Hepatocyte (in vitro differentiated cells): ENCODE results near the gene ISCU. TPM values are rescaled to one million over a fixed set of nuclear protein-coding genes. Genes with fewer than 3 reads are reported as not detected.

ENCODE experiments used
- DNase-seq: peaks from one replicate; pipeline ENCODE4 v3.0.0-alpha.2; 2016; ENCODE audit warnings: low spot score
- H2AFZ ChIP-seq: fragments of 200-600 bp; sonication (generic); 2 replicates; pipeline ENCODE4 v1.6.0; 2016; ENCODE audit warnings: antibody characterized with exemption, mild to moderate bottlenecking
- H3K27ac ChIP-seq: fragments of 200-600 bp; sonication (generic); 2 replicates; pipeline ENCODE4 v1.5.1; 2016; ENCODE audit warnings: mild to moderate bottlenecking
- H3K27me3 ChIP-seq: fragments of 200-600 bp; sonication (generic); 2 replicates; pipeline ENCODE4 v1.6.1; 2016
- H3K36me3 ChIP-seq: fragments of 200-600 bp; sonication (generic); replicated peaks from 2 replicates; pipeline ENCODE4 v1.5.1; 2016; ENCODE audit warnings: low read depth; ENCODE audit not compliant: insufficient read depth
- H3K4me1 ChIP-seq: fragments of 200-600 bp; sonication (generic); 2 replicates; pipeline ENCODE4 v1.5.1; 2016; ENCODE audit warnings: mild to moderate bottlenecking, moderate library complexity; ENCODE audit not compliant: insufficient read depth
- H3K4me2 ChIP-seq: fragments of 200-600 bp; sonication (generic); 2 replicates; pipeline ENCODE4 v1.6.0; 2016
- H3K4me3 ChIP-seq: fragments of 200-600 bp; sonication (generic); 2 replicates; pipeline ENCODE4 v1.5.1; 2016; ENCODE audit warnings: mild to moderate bottlenecking
- H3K79me2 ChIP-seq: fragments of 200-600 bp; sonication (generic); 2 replicates; pipeline ENCODE4 v1.6.0; 2017; ENCODE audit warnings: mild to moderate bottlenecking
- H3K9me2 ChIP-seq: fragments of 200-600 bp; sonication (generic); replicated peaks from 2 replicates; pipeline ENCODE4 v1.6.0; 2017; ENCODE audit warnings: mild to moderate bottlenecking; ENCODE audit not compliant: insufficient read depth
- H3K9me3 ChIP-seq: fragments of 200-600 bp; sonication (generic); 2 replicates; pipeline ENCODE4 v1.5.1; 2016; ENCODE audit warnings: low read depth, mild to moderate bottlenecking
- H4K20me1 ChIP-seq: fragments of 200-600 bp; sonication (generic); 2 replicates; pipeline ENCODE4 v1.6.0; 2016; ENCODE audit warnings: mild to moderate bottlenecking; ENCODE audit not compliant: insufficient read depth, poor library complexity, severe bottlenecking
- CTCF ChIP-seq: fragments of 200-600 bp; sonication (generic); IDR thresholded peaks from 2 replicates; pipeline ENCODE4 v1.5.1; 2016; ENCODE audit warnings: antibody characterized with exemption, mild to moderate bottlenecking; ENCODE audit not compliant: poor library complexity
- EZH2 ChIP-seq: fragments of 200-600 bp; sonication (generic); IDR thresholded peaks from 2 replicates; pipeline ENCODE4 v1.6.1; 2016; ENCODE audit warnings: antibody characterized with exemption, mild to moderate bottlenecking, borderline replicate concordance
- EZH2phosphoT487 ChIP-seq: fragments of 200-600 bp; sonication (generic); IDR thresholded peaks from one replicate; pipeline ENCODE4 v1.6.1; 2018; ENCODE audit warnings: antibody characterized with exemption, mild to moderate bottlenecking, low read depth, moderate library complexity; ENCODE audit not compliant: unreplicated experiment, severe bottlenecking
- WGBS: methylation state at CpG from one replicate; pipeline ENCODE4 v1.1.6; 2016; ENCODE audit warnings: low lambda C conversion rate; ENCODE audit errors: missing lambda C conversion rate; 5-methylcytosine and 5-hydroxymethylcytosine counted together
- polyA plus RNA-seq: library from polyadenylated mRNA; unstranded; fragments of >200 nt; fragmentation: Nextera tagmentation; extraction: Ambion mirVana; gene quantifications from 2 replicates; pipeline ENCODE4 v1.2.1, GENCODE V29; 2016
- total RNA-seq: library from RNA; depleted of rRNA; stranded (reverse); fragments of >200 nt; gene quantifications from 2 replicates; pipeline ENCODE4 v1.2.3, GENCODE V29; 2014

Gene ISCU
- total and polyA plus RNA-seq, 2 experiments from 2014 or later: 116 to 149 TPM

- peaks cover 8% of the 10 kb centered on the region for H3K4me1 ChIP-seq
- peak; percentile 73 for DNase-seq
- no peaks in the 10 kb centered on the region for H3K9me2 ChIP-seq
- peak within 1 kb of the TSS; percentile 90 for H3K27ac ChIP-seq
- no peak within 1 kb of the TSS for H2AFZ ChIP-seq
- H4K20me1 ChIP-seq: no peaks in the 10 kb centered on the region
- 37% methylated on average over 19 of the region's 27 CpGs for WGBS
- H3K4me2 ChIP-seq: peak within 1 kb of the TSS; percentile 82
- H3K27me3 ChIP-seq: no peaks in the 10 kb centered on the region
- H3K4me3 ChIP-seq: peak within 1 kb of the TSS; percentile 25
- H3K36me3 ChIP-seq: no peaks in the 10 kb centered on the region
- peaks cover 39% of the 10 kb centered on the region for H3K79me2 ChIP-seq
- no peaks in the 10 kb centered on the region for H3K9me3 ChIP-seq
- TF ChIP-seq CTCF (no peak), EZH2phosphoT487 (no peak), EZH2 (no peak)
Measured at GRCh38 chr12:108597559-108598471, 35.4 kb downstream of the ISCU start, which contains the start of gene TMEM119. Gene TMEM119 (minus strand): TSS chr12:108598084. CDS start chr12:108592383, 5,701 bp downstream.

GRCh38 chr12:108598553-108599250 is 36.3 kb downstream of the ISCU start:
- Histone ChIP-seq H3K27me3 (no peaks in the 10 kb centered on the region), H3K9me3 (no peaks in the 10 kb centered on the region), H3K4me1 (peaks cover 8% of the 10 kb centered on the region), H3K9me2 (no peaks in the 10 kb centered on the region), H3K4me2 (peak overlapping the region; percentile 82), H3K4me3 (no peak overlapping the region), H3K79me2 (peaks cover 39% of the 10 kb centered on the region), H2AFZ (no peak overlapping the region), H4K20me1 (no peaks in the 10 kb centered on the region), H3K27ac (peak overlapping the region; percentile 85), H3K36me3 (no peaks in the 10 kb centered on the region)
- no peak for TF ChIP-seq CTCF
- no peak for TF ChIP-seq EZH2
- no peak for TF ChIP-seq EZH2phosphoT487
- DNase-seq: no peak
- WGBS: 89% methylated on average over 11 of the region's 11 CpGs

GRCh38 chr12:108599541-108599940 is 37.1 kb downstream of the ISCU start:
- Histone ChIP-seq H3K27me3 (no peaks in the 10 kb centered on the region), H3K4me2 (no peak overlapping the region), H3K27ac (no peak overlapping the region), H3K4me1 (peaks cover 8% of the 10 kb centered on the region), H2AFZ (no peak overlapping the region), H3K36me3 (no peaks in the 10 kb centered on the region), H3K79me2 (peaks cover 39% of the 10 kb centered on the region), H3K9me2 (no peaks in the 10 kb centered on the region), H3K4me3 (no peak overlapping the region), H4K20me1 (no peaks in the 10 kb centered on the region), H3K9me3 (no peaks in the 10 kb centered on the region)
- WGBS: 76% methylated on average over 6 of the region's 6 CpGs
- TF ChIP-seq CTCF (no peak), EZH2 (no peak), EZH2phosphoT487 (no peak)
- no peak for DNase-seq
